GM23248 (cell line): ENCODE measurements around the gene NAPSA. TPM values are rescaled to one million over a fixed set of nuclear protein-coding genes. Genes with fewer than 3 reads are reported as not detected.

ENCODE experiments used
- DNase-seq: peaks from one replicate; pipeline ENCODE4 v3.0.0-alpha.2; 2015
- H2AFZ ChIP-seq: fragments of 200-600 bp; sonication (generic); 2 replicates; pipeline ENCODE4 v1.6.1; 2016; ENCODE audit warnings: antibody characterized with exemption
- H3F3A ChIP-seq: fragments of 200-600 bp; sonication (generic); 2 replicates; pipeline ENCODE4 v1.6.1; 2016; ENCODE audit warnings: mild to moderate bottlenecking, antibody characterized with exemption, mixed run types; ENCODE audit not compliant: insufficient read depth
- H3K27ac ChIP-seq: fragments of 200-600 bp; sonication (generic); 2 replicates; pipeline ENCODE4 v1.5.1; 2016; ENCODE audit warnings: mild to moderate bottlenecking
- H3K27me3 ChIP-seq: fragments of 200-600 bp; sonication (generic); replicated peaks from 2 replicates; pipeline ENCODE4 v1.6.1; 2016; ENCODE audit warnings: mild to moderate bottlenecking; ENCODE audit not compliant: insufficient read depth
- H3K36me3 ChIP-seq: fragments of 200-600 bp; sonication (generic); 2 replicates; pipeline ENCODE4 v1.6.1; 2016; ENCODE audit warnings: low read depth, mild to moderate bottlenecking
- H3K4me1 ChIP-seq: fragments of 200-600 bp; sonication (generic); 2 replicates; pipeline ENCODE4 v1.6.1; 2016; ENCODE audit warnings: mild to moderate bottlenecking; ENCODE audit not compliant: insufficient read depth
- H3K4me2 ChIP-seq: fragments of 200-600 bp; sonication (generic); one replicate; pipeline ENCODE4 v1.6.1; 2016; ENCODE audit warnings: mild to moderate bottlenecking; ENCODE audit not compliant: unreplicated experiment
- H3K4me3 ChIP-seq: fragments of 200-600 bp; sonication (generic); 2 replicates; pipeline ENCODE4 v1.5.1; 2016; ENCODE audit warnings: mild to moderate bottlenecking
- H3K79me2 ChIP-seq: fragments of 200-600 bp; sonication (generic); 2 replicates; pipeline ENCODE4 v1.6.1; 2016; ENCODE audit warnings: mild to moderate bottlenecking; ENCODE audit not compliant: insufficient read depth
- H3K9ac ChIP-seq: fragments of 200-600 bp; sonication (generic); 2 replicates; pipeline ENCODE4 v1.6.1; 2016; ENCODE audit warnings: mild to moderate bottlenecking
- H3K9me2 ChIP-seq: fragments of 200-600 bp; sonication (generic); 2 replicates; pipeline ENCODE4 v1.6.1; 2016; ENCODE audit warnings: mixed run types, mild to moderate bottlenecking, moderate library complexity; ENCODE audit not compliant: insufficient read depth
- H3K9me3 ChIP-seq: fragments of 200-600 bp; sonication (generic); one replicate; pipeline ENCODE4 v1.6.1; 2017; ENCODE audit warnings: low read depth
- H4K20me1 ChIP-seq: fragments of 200-600 bp; sonication (generic); 2 replicates; pipeline ENCODE4 v1.6.0; 2016; ENCODE audit not compliant: insufficient read depth
- EZH2 ChIP-seq: fragments of 200-600 bp; sonication (generic); IDR thresholded peaks from 2 replicates; pipeline ENCODE4 v1.6.1; 2018; ENCODE audit warnings: antibody characterized with exemption, mild to moderate bottlenecking; ENCODE audit not compliant: insufficient read depth, poor library complexity, severe bottlenecking
- EZH2phosphoT487 ChIP-seq: fragments of 200-600 bp; sonication (generic); IDR thresholded peaks from 2 replicates; pipeline ENCODE4 v1.6.1; 2018; ENCODE audit warnings: antibody characterized with exemption, moderate library complexity, mild to moderate bottlenecking, low read depth; ENCODE audit not compliant: insufficient read depth
- WGBS, 2 experiments: methylation state at CpG; one replicate each; pipeline ENCODE4 v1.1.6; 2015 to 2017; ENCODE audit warnings: low lambda C conversion rate in 2 of 2, low coverage in 1 of 2; ENCODE audit errors: missing lambda C conversion rate in 2 of 2; 5-methylcytosine and 5-hydroxymethylcytosine counted together
- in situ Hi-C: fragments of 300-500 bp; cut with MboI; formaldehyde crosslinking; loops from 2 replicates; pipeline ENCODE4 v1.15.0; 2020
- polyA plus RNA-seq: library from polyadenylated mRNA; unstranded; fragments of >200 nt; fragmentation: Nextera tagmentation; extraction: Ambion mirVana; gene quantifications from 2 replicates; pipeline ENCODE4 v1.2.1, GENCODE V29; 2016
- total RNA-seq: library from RNA; depleted of rRNA; stranded (reverse); fragments of >200 nt; shearing (Covaris generic); gene quantifications from 2 replicates; pipeline ENCODE4 v1.2.3, GENCODE V29; 2014

NAPSA gene
- total and polyA plus RNA-seq, 2 experiments from 2014 or later, result 0.15 to 0.32 TPM

DNA sequence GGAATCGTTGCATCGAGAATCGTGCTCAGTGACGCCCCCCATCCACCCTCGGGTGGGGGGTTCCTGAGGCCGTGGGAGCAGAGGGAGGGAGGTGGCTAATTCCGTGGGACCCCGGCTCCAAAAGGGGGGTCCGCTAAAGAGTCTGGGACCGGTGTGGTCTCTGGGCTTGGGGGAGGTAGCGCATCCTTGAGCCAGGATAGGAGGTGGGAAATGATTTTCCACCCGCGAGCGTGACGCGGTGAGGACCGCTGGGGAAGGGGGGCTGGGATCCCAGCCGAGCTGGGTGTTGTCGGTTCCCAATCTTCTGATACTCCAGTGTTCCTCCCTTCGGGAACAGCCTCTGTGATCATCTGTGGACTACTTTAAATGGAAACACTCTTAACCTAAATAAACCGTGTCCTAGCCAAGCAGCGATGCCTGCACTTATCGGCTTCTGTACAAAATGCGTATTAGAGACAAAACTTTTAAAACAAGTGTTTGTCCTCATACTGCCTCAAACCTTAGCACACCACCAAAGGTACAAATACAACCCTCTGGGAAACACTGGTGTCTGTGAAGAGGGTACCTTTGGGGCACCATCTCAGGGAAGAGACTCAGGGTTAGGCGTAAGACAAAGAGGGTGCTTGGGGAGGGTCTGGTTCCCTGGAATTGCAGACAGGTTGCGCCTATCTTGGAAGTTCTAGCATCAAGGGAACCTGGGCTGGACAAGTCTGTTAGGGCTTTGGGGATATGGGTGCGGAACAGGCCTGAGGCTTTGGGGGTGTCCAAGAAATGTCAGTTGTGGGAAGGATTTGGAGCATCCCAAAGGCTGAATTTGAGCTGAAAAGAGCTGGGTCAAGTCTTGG lies 52.2 kb downstream of the NAPSA start:
- Histone ChIP-seq H3K27ac (no peak overlapping the region), H3K9ac (no peak overlapping the region), H3K4me2 (no peak overlapping the region), H3F3A (no peaks in the 10 kb centered on the region), H3K4me3 (no peak overlapping the region), H3K4me1 (no peaks in the 10 kb centered on the region), H3K79me2 (no peaks in the 10 kb centered on the region), H4K20me1 (no peaks in the 10 kb centered on the region), H3K36me3 (no peaks in the 10 kb centered on the region), H2AFZ (no peak overlapping the region), H3K9me2 (no peaks in the 10 kb centered on the region), H3K9me3 (no peaks in the 10 kb centered on the region), H3K27me3 (peaks cover 21% of the 10 kb centered on the region)
- no peak for DNase-seq
- TF ChIP-seq EZH2, result no peak
- 12 to 13% methylated on average over 27 of the region's 27 CpGs for WGBS, 2 experiments
- in situ Hi-C loops, result no loop called here

DNA sequence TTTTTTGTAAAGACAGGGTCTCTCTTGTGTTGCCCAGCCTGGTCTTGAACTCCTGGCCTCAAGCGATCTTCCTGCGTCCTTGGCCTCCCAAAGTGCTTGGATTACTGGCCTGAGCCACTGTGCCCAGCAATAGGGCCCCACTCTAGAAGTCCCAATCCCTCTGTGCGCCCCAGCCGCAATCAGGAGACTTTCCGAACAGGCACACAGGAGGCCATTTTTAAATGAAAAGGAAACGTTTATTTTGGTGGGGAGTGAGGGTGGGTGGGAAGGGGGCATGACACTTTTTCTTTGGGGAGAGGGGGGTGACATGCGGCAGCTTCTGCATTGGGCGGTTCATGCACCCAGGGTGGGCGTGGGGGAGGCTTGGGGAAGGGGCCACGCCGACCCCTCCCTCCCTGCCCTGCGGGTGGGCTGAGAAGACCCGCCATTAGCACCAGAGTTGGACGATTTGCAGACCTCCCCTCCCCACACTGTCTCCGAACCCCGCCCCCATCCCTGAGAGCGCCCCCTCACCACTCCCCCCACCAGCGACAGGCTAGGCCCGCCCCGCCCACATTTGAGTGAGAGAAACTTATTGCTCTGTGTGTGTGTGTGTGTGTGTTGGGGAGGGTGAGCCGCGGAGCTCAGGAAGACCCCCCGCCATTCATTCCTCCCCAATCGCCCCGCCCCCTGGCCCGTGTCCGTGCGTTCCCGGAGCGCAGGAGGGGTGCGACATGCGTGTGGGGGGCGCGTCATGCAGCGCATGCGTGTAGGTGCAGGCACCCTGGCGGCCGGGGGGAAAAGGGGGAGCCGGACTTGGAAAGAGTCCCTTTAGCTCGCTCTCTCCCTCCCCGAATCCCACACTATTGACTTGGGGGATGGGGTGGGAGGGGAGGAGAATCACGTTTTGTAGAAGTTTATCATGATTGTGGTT lies 53.5 kb downstream of the NAPSA start:
- Histone ChIP-seq H2AFZ (no peak overlapping the region), H3K4me1 (no peaks in the 10 kb centered on the region), H3K27ac (no peak overlapping the region), H3F3A (no peaks in the 10 kb centered on the region), H3K9me3 (no peaks in the 10 kb centered on the region), H3K9ac (no peak overlapping the region), H3K4me2 (no peak overlapping the region), H3K9me2 (no peaks in the 10 kb centered on the region), H3K79me2 (no peaks in the 10 kb centered on the region), H4K20me1 (no peaks in the 10 kb centered on the region), H3K36me3 (no peaks in the 10 kb centered on the region), H3K27me3 (peaks cover 21% of the 10 kb centered on the region), H3K4me3 (no peak overlapping the region)
- WGBS, 2 experiments, result 3 to 6% methylated on average over 23 to 42 of the region's 42 CpGs
- in situ Hi-C loops, result no loop called here
- no peak for TF ChIP-seq EZH2phosphoT487
- DNase-seq, result peak; percentile 13

DNA sequence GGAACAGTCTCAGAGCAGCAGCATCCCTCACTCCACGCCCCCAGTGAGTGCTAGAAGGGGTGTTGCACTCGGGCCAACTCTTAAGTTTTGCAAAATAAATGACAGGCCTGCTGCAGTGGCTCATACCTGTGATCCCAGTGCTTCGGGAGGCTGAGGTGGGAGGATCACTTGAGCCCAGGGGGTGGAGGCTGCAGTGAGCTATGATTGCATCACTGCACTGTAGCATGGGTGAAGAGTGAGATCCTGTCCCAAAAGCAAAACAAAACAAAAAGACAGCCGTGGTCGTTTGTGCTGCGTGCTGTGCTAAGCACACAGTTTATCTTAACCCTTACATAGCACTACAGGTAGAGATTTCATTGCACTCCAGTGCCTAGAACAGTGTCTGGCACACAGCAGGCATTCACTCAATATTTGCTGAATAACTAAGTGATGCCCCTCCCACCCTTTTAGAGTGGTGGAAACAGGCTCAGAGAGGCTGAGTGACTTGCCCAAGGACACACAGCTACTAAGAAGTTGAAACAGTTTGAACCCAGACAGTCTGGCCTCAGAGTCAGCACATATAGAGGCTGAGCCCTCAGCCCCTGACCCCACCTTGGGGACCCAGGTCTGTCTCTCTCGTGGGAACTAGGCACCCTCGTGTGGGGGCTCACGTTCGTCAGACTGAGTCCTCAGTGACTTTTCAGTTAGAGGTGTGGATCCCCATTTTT lies 54.5 kb downstream of the NAPSA start:
- Histone ChIP-seq H4K20me1 (no peaks in the 10 kb centered on the region), H3K9me3 (no peaks in the 10 kb centered on the region), H3K27ac (no peak overlapping the region), H3K4me2 (no peak overlapping the region), H3K4me1 (no peaks in the 10 kb centered on the region), H3K27me3 (peaks cover 21% of the 10 kb centered on the region), H3K4me3 (no peak overlapping the region), H2AFZ (no peak overlapping the region), H3K9ac (no peak overlapping the region), H3F3A (no peaks in the 10 kb centered on the region), H3K36me3 (no peaks in the 10 kb centered on the region), H3K79me2 (no peaks in the 10 kb centered on the region), H3K9me2 (no peaks in the 10 kb centered on the region)
- TF ChIP-seq EZH2, result no peak
- no peak for TF ChIP-seq EZH2phosphoT487
- in situ Hi-C loops, result no loop called here
- DNase-seq, result no peak
- 12 to 16% methylated on average over 10 of the region's 10 CpGs for WGBS, 2 experiments

DNA sequence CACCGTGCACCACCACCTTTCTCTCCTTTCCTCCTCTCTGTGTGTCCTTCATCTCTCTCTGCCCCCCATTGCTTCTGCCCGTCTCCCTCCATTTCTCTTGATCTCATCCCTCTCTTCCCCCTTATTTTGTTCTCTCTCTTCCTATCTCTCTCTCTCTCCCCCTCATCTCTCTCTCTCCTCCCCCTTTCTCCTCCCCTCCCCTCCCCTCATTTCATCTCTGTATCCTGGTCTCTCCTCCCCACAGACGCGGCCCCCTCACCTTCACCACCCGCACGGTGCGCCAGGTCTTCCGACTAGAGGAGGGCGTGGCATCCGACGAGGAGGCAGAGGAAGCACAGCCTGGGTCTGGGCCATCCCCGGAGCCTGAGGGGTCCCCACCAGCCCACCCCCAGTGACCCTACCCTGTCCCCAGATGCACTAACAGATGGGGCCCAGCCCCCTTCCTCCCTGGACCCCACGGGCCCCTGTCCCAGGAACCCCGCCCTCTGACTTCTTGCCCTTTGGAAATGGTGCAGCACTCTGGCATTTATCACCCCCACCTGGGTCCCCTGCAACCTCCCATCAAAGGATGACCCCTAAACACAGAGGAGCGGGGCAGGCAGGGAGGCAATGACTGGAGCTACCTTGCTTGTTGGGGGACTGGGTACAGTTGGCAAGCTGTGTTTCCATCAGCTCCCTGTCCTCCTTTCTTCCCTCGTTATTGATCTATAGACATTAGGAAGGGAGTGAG lies 55.9 kb downstream of the NAPSA start:
- in situ Hi-C loops, result no loop called here
- H3K9me3 ChIP-seq, result no peaks in the 10 kb centered on the region
- no peak overlapping the region for H3K9ac ChIP-seq
- no peak for DNase-seq
- no peaks in the 10 kb centered on the region for H4K20me1 ChIP-seq
- H3K4me2 ChIP-seq, result no peak overlapping the region
- no peaks in the 10 kb centered on the region for H3F3A ChIP-seq
- H3K4me3 ChIP-seq, result no peak overlapping the region
- H3K4me1 ChIP-seq, result no peaks in the 10 kb centered on the region
- H3K27me3 ChIP-seq, result peaks cover 15% of the 10 kb centered on the region
- H3K9me2 ChIP-seq, result no peaks in the 10 kb centered on the region
- 37 to 38% methylated on average over 10 to 16 of the region's 16 CpGs for WGBS, 2 experiments
- no peak overlapping the region for H2AFZ ChIP-seq
- no peak overlapping the region for H3K27ac ChIP-seq
- H3K79me2 ChIP-seq, result no peaks in the 10 kb centered on the region
- H3K36me3 ChIP-seq, result no peaks in the 10 kb centered on the region
- no peak for TF ChIP-seq EZH2phosphoT487
- TF ChIP-seq EZH2, result no peak
